Measurements from ENCODE around the gene SLC37A2.
"Not testable (repeated sequence)": the region's sequence is repeated elsewhere in the genome, so short reads cannot be mapped to it uniquely, and the experiment has no call there.

The SLC37A2 gene

GRCh38 chr11:125062931-125063428 lies at the start of gene SLC37A2:
TSS of gene SLC37A2 (plus strand) at chr11:125063305. CDS start at chr11:125063368, 63 bp downstream.
- peak within 1 kb of the TSS; percentile 35 for H3K4me3 ChIP-seq (ENCODE audit: low read depth, low read length)
- DNase-seq (ENCODE audit: low read depth): no peak
- no peak for TF ChIP-seq CTCF (IDR thresholded peaks at IDR 0.05; ENCODE audit: control insufficient read depth, extremely low read depth, insufficient read depth)

- no peak for TF ChIP-seq CTCF (IDR thresholded peaks at IDR 0.05; ENCODE audit: control insufficient read depth, extremely low read depth, insufficient read depth)
- no peak for DNase-seq (ENCODE audit: low read depth)
- no peak overlapping the region for H3K4me3 ChIP-seq (ENCODE audit: low read depth, low read length)
These were observed 46.7 kb upstream of the SLC37A2 start for GRCh38 chr11:125016413-125016812.

GRCh38 chr11:125020342-125020741 lies 42.8 kb upstream of the SLC37A2 start:
- H3K4me3 ChIP-seq (ENCODE audit: low read depth, low read length): peak overlapping the region; percentile 25; the same call in 1 of the 2 replicates
- TF ChIP-seq CTCF (IDR thresholded peaks at IDR 0.05; ENCODE audit: control insufficient read depth, extremely low read depth, insufficient read depth): no peak
- peak; percentile 39 for DNase-seq (ENCODE audit: low read depth)

- H3K4me3 ChIP-seq (ENCODE audit: low read depth, low read length): no peak overlapping the region
- no peak for DNase-seq (ENCODE audit: low read depth)
- no peak for TF ChIP-seq CTCF (IDR thresholded peaks at IDR 0.05; ENCODE audit: control insufficient read depth, extremely low read depth, insufficient read depth)
These were observed 40.6 kb upstream of the SLC37A2 start for GRCh38 chr11:125022551-125022950.

- no peak for TF ChIP-seq CTCF (IDR thresholded peaks at IDR 0.05; ENCODE audit: control insufficient read depth, extremely low read depth, insufficient read depth)
- no peak for DNase-seq (ENCODE audit: low read depth)
- no peak overlapping the region for H3K4me3 ChIP-seq (ENCODE audit: low read depth, low read length)
These were observed 37.1 kb upstream of the SLC37A2 start for GRCh38 chr11:125025968-125026367.

- not testable (repeated sequence) for DNase-seq (ENCODE audit: low read depth); H3K4me3 ChIP-seq (ENCODE audit: low read depth, low read length)
These were observed 33.7 kb upstream of the SLC37A2 start for GRCh38 chr11:125029431-125029830.

- TF ChIP-seq CTCF (IDR thresholded peaks at IDR 0.05; ENCODE audit: control insufficient read depth, extremely low read depth, insufficient read depth): no peak
- DNase-seq (ENCODE audit: low read depth): no peak
- H3K4me3 ChIP-seq (ENCODE audit: low read depth, low read length): no peak overlapping the region
These were observed 26.2 kb upstream of the SLC37A2 start for GRCh38 chr11:125036933-125037332.
